HepG2 (cell line): ENCODE data around the gene SLC2A4. TPM values are rescaled to one million over a fixed set of nuclear protein-coding genes. Genes with fewer than 3 reads are reported as not detected.

Experiments
- BATF2 ChIP-seq: sonication (generic); formaldehyde crosslinking; IDR thresholded peaks from 2 replicates; pipeline ENCODE4 v1.8.0; 2022; ENCODE audit warnings: mild to moderate bottlenecking, missing genetic modification reagents, moderate library complexity
- CTCF ChIP-seq: sonication (generic); formaldehyde crosslinking; IDR thresholded peaks from 2 replicates; pipeline ENCODE4 v1.5.0; 2020; ENCODE audit warnings: mild to moderate bottlenecking, missing genetic modification reagents, moderate library complexity
- FOXJ3 ChIP-seq: sonication (generic); formaldehyde crosslinking; IDR thresholded peaks from 2 replicates; pipeline ENCODE4 v1.4.0; 2020; ENCODE audit warnings: missing genetic modification reagents, mild to moderate bottlenecking, borderline replicate concordance
- KAT7 ChIP-seq: IDR thresholded peaks from 2 replicates; pipeline ENCODE4 v1.6.1; 2018; ENCODE audit warnings: borderline replicate concordance, missing compliant biosample characterization
- MXI1 ChIP-seq: IDR thresholded peaks from 3 replicates; pipeline ENCODE4 v1.6.1; 2012; ENCODE audit warnings: low read depth, low read length, inconsistent platforms, borderline replicate concordance
- NR2F2 ChIP-seq: IDR thresholded peaks from 2 replicates; pipeline ENCODE4 v1.6.1; 2012; ENCODE audit warnings: low read depth, inconsistent platforms, borderline replicate concordance
- POLR2A ChIP-seq, 2 experiments: IDR thresholded peaks; 2 replicates each; pipeline ENCODE4 v1.6.1; 2011; ENCODE audit warnings: low read depth in 2 of 2, low read length in 2 of 2, mild to moderate bottlenecking in 1 of 2, moderate library complexity in 1 of 2; ENCODE audit not compliant: insufficient read depth in 1 of 2
- TFE3 ChIP-seq: IDR thresholded peaks from 2 replicates; pipeline ENCODE4 v1.6.1; 2016
- ZMAT5 ChIP-seq: sonication (generic); formaldehyde crosslinking; IDR thresholded peaks from 2 replicates; pipeline ENCODE4 v1.5.0; 2020; ENCODE audit warnings: mild to moderate bottlenecking, low read depth, missing genetic modification reagents, borderline replicate concordance
- ZNF232 ChIP-seq: sonication (generic); formaldehyde crosslinking; IDR thresholded peaks from 2 replicates; pipeline ENCODE4 v1.4.0; 2020; ENCODE audit warnings: missing genetic modification reagents, borderline replicate concordance
- ZNF331 ChIP-seq: sonication (generic); formaldehyde crosslinking; IDR thresholded peaks from 2 replicates; pipeline ENCODE4 v1.4.0; 2020; ENCODE audit warnings: missing genetic modification reagents
- ZNF510 ChIP-seq: sonication (generic); formaldehyde crosslinking; IDR thresholded peaks from 2 replicates; pipeline ENCODE4 v1.4.0; 2020; ENCODE audit warnings: low read depth, mild to moderate bottlenecking, missing genetic modification reagents
- ZNF556 ChIP-seq: sonication (generic); formaldehyde crosslinking; IDR thresholded peaks from 2 replicates; pipeline ENCODE4 v1.4.0; 2020; ENCODE audit warnings: mild to moderate bottlenecking, missing genetic modification reagents, borderline replicate concordance
- ZNF564 ChIP-seq: sonication (generic); formaldehyde crosslinking; IDR thresholded peaks from 2 replicates; pipeline ENCODE4 v1.8.1; 2023; ENCODE audit warnings: mild to moderate bottlenecking, missing genetic modification reagents
- ZNF780A ChIP-seq: sonication (generic); formaldehyde crosslinking; IDR thresholded peaks from 2 replicates; pipeline ENCODE4 v1.8.0; 2022; ENCODE audit warnings: mild to moderate bottlenecking, missing genetic modification reagents, moderate library complexity
- polyA plus RNA-seq, 8 experiments: library from polyadenylated mRNA; depleted of rRNA in 3 of 8; stranded (reverse) in 7 of 8; unstranded in 1 of 8; fragments of >200 nt; fragmentation: Illumina TruSeq in 4 of 8; extraction: Trizol in 4 of 8; gene quantifications; 2 replicates each; pipeline versions ENCODE4 v1.2.1 to v1.2.3, GENCODE V29; 2011 to 2016; ENCODE audit warnings: low read depth in 4 of 8, missing spikeins in 1 of 8, mixed read lengths in 1 of 8; ENCODE audit not compliant: insufficient read depth in 1 of 8
- total RNA-seq, 5 experiments: library from RNA; depleted of rRNA; stranded (reverse); fragments of >200 nt; fragmentation: Illumina TruSeq; extraction: Trizol; gene quantifications; 2 replicates each; pipeline ENCODE4 v1.2.3, GENCODE V29; 2016; ENCODE audit warnings: low read depth in 1 of 5
- TF ChIP-seq, protein P1 (sequence below): sonication (generic); formaldehyde crosslinking; IDR thresholded peaks from 2 replicates; pipeline ENCODE4 v1.4.0; 2020; ENCODE audit warnings: missing genetic modification reagents, borderline replicate concordance
- TF ChIP-seq, protein P2 (sequence below): sonication (generic); formaldehyde crosslinking; IDR thresholded peaks from 2 replicates; pipeline ENCODE4 v1.4.0; 2020; ENCODE audit warnings: missing genetic modification reagents, borderline replicate concordance

Gene SLC2A4
- total and polyA plus RNA-seq, 2 of the 13 experiments (the other 11 are each of a cell fraction or from before 2014, with no cell fraction given) = 4.9 to 5.8 TPM

DNA sequence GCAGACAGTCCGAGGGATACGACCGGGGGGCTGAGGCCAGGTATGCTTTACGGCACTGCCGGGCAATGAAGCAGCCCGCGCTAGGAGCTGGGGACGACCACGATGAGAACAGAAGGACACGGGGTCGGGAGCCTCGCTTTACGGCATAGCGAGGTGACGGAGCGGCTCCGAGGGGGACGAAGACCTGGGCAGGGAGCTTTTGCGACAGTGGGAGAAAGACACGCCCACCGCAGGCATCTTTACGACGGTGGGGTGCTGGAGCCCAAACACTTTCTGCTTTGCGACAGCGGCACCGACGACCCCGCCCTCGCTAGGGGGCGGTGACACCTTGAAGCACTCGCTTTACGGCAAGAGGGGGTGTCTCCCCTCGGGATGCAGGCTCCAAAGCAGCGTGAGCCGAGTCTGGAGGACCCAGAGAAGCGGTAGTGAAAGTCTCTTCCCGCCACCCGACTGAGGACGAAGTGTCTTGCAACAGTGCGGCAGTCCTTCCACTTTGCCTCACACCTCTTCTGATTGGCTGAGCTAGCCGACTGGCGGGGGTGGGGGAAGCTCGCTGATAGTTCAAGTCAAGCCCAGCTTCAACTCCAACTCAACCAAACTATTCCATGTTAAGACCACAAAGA lies 48.0 kb downstream of the SLC2A4 start (continued):
- TF ChIP-seq, protein P1, sequence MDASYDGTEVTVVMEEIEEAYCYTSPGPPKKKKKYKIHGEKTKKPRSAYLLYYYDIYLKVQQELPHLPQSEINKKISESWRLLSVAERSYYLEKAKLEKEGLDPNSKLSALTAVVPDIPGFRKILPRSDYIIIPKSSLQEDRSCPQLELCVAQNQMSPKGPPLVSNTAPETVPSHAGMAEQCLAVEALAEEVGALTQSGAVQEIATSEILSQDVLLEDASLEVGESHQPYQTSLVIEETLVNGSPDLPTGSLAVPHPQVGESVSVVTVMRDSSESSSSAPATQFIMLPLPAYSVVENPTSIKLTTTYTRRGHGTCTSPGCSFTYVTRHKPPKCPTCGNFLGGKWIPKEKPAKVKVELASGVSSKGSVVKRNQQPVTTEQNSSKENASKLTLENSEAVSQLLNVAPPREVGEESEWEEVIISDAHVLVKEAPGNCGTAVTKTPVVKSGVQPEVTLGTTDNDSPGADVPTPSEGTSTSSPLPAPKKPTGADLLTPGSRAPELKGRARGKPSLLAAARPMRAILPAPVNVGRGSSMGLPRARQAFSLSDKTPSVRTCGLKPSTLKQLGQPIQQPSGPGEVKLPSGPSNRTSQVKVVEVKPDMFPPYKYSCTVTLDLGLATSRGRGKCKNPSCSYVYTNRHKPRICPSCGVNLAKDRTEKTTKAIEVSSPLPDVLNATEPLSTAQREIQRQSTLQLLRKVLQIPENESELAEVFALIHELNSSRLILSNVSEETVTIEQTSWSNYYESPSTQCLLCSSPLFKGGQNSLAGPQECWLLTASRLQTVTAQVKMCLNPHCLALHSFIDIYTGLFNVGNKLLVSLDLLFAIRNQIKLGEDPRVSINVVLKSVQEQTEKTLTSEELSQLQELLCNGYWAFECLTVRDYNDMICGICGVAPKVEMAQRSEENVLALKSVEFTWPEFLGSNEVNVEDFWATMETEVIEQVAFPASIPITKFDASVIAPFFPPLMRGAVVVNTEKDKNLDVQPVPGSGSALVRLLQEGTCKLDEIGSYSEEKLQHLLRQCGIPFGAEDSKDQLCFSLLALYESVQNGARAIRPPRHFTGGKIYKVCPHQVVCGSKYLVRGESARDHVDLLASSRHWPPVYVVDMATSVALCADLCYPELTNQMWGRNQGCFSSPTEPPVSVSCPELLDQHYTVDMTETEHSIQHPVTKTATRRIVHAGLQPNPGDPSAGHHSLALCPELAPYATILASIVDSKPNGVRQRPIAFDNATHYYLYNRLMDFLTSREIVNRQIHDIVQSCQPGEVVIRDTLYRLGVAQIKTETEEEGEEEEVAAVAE (CRISPR knock-in tag) = no peak; the same call in none of the 2 replicates
- TF ChIP-seq POLR2A (IDR thresholded peaks at IDR 0.05; ENCODE audit: insufficient read depth in 1 of 2, low read depth in 2 of 2, low read length in 2 of 2) (peak; percentile 68 to 85), ZNF331 (CRISPR knock-in tag) (peak; percentile 31; the same call in 1 of the 2 replicates), BATF2 (CRISPR knock-in tag) (no peak), ZMAT5 (no peak), ZNF510 (CRISPR knock-in tag) (no peak), NR2F2 (peak; percentile 75; the same call in 1 of the 2 replicates), FOXJ3 (CRISPR knock-in tag) (no peak), ZNF556 (CRISPR knock-in tag) (peak; percentile 91; the same call in 1 of the 2 replicates), TFE3 (peak; percentile 41; the same call in 1 of the 2 replicates), CTCF (0 out of 2 replicates have a peak, but pooled peaks have one; percentile 35), ZNF564 (CRISPR knock-in tag) (no peak), MXI1 (peak; percentile 83; the same call in 1 of the 3 replicates), ZNF780A (no peak), ZNF232 (no peak), KAT7 (CRISPR knock-in tag) (no peak)
- TF ChIP-seq, protein P2, sequence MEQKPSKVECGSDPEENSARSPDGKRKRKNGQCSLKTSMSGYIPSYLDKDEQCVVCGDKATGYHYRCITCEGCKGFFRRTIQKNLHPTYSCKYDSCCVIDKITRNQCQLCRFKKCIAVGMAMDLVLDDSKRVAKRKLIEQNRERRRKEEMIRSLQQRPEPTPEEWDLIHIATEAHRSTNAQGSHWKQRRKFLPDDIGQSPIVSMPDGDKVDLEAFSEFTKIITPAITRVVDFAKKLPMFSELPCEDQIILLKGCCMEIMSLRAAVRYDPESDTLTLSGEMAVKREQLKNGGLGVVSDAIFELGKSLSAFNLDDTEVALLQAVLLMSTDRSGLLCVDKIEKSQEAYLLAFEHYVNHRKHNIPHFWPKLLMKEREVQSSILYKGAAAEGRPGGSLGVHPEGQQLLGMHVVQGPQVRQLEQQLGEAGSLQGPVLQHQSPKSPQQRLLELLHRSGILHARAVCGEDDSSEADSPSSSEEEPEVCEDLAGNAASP (CRISPR knock-in tag) = no peak
